NCI-H526 (cell line): ENCODE measurements around the gene ATG13.
"Not testable (repeated sequence)": the region's sequence is repeated elsewhere in the genome, so short reads cannot be mapped to it uniquely, and the experiment has no call there.

Experiments
- DNase-seq, 2 experiments: peaks; one replicate each; lab custom pipeline; 2025; lab: John Stamatoyannopoulos, UW

The ATG13 gene

GRCh38 chr11:46643531-46643930 is 26.2 kb downstream of the ATG13 start:
- no peak for DNase-seq

GRCh38 chr11:46643986-46644385 is 26.6 kb downstream of the ATG13 start:
- DNase-seq: no peak

DNA sequence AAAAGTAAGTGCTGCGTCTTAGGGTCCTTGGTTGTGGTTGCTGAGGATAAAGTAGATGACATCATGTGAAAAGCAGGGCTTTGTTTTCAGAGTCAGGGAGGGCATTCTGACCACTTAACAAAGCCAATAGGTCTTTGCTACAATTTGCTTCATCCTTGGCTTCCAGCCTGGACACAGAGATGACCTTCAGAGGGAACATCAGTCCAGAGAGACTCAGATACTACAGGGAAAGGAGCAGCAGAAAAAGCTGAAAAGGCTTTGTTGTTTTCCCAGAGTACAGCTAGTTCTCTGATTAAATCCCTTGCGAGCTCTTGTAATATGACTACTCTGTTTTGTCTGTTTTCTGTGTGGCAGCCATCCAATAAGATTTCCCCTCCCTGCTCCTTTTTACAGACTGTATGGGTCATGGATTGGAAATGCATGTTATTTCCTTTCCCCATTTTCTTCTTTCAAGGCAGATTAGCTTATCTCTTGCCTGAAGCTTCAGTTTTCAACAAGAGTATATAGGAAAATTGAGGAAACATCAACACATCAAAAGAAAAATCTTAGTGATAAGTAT is 31.9 kb downstream of the ATG13 start:
- DNase-seq: no peak

GRCh38 chr11:46655631-46656030 is 38.3 kb downstream of the ATG13 start:
- DNase-seq: no peak

DNA sequence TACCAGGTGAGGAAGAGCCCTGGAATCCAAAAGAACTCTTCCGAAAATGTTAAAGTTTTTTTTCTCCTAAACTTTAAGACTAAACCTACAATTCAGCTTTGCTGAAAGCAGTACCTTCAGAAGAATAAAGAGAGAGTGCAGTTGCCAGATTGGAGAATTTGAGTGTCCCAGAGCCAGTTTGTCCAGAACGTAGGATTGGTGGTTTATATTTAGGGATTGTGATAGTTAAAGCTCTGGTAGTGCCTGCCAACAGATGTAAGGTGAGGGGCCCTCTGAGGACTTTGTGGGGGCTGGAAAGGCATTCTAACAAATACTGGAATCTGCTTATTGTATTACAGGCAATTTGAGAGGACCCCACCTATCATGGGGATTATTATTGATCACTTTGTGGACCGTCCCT is 39.8 kb downstream of the ATG13 start:
- no peak for DNase-seq

DNA sequence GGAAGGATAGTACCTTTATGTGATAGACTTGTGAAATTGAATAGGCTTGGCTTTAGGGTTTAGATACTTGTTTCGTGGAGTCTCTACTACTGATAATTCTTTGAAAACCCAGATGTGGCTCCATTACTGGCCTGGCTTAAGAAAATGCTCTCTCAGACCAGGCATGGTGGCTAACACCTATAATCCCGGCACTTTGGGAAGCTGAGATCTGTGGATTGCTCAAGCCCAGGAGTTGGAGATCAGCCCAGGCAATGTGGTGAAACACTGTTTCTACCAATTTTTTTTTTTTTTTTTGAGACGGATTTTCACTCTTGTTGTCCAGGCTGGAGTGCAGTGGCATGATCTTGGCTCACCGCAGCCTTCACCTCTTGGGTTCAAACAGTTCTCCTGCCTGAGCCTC is 40.9 kb downstream of the ATG13 start:
- no peak for DNase-seq

GRCh38 chr11:46659908-46660307 is 42.6 kb downstream of the ATG13 start:
- DNase-seq: no peak

GRCh38 chr11:46661836-46662235 is 44.5 kb downstream of the ATG13 start:
- DNase-seq: no peak

- no peak for DNase-seq
Measured at GRCh38 chr11:46662366-46662765, 45.0 kb downstream of the ATG13 start.

DNA sequence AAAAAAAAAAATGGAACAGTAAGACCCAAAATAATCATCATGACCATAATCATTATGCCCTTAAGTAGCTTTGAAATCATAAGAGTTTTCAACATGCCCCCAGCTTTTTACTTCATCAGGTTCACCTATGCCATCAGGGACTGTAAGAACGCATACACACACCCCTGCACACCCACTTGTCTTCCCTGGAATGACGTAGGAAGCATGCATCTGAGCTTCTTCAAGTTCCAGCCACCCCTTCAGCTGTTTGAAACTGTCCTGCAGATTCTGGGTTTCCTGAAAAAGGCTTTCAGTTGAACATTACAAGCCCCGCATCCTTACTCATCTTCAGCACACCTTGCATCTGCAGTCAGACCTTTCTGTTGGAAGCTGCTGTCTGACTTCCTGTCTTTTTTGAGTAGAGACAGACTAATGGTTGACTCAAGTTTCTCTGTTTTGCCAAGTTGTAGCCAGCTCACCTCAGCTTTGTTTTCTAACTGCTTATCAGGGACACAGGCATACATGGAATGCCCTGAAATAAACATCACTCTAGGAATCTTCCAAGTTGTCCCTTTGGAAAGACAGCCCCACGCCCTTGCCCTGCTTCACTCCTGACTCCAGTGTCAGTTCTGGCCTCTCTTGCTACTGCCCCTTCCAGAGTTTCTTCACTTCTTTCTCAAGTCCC is 46.1 kb downstream of the ATG13 start:
- no peak for DNase-seq

DNA sequence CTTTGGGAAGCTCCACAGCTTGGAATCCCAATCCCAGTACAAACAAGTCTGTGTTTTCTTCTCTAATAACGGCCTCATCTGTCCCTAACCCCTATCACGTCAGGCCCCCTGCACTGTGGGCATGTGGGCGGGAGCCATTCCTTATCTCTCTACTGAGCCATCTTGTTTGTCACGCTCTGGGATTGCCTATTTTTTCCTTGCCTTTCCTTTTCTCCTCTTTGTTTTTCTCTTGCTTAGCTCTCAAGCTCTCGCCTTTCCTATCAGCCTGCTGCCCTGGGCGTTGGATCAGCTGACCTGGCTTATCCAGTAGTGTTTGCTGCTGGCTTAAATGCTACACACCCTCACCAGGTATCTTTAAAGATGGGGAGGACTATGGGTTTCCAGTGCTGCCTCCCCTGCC is 47.3 kb downstream of the ATG13 start:
- no peak for DNase-seq

DNA sequence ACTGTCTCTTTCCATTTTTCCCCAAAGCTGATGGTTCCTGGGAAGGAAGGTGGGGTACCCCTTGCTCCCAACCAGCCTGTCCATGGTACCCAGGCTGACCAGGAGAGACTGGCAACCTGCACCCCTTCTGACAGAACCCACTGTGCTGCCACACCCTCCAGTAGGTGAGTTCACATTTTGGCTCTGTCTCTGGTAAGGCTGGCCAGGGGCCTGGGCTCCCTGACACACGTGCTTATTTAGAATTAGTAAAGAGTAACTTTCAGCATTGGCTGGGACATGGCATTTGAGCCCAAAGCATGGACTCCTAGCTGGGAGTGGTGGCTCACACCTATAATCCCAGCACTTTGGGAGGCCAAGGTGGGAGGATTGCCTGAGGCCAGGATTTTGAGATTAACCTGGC is 48.0 kb downstream of the ATG13 start:
- no peak for DNase-seq

GRCh38 chr11:46666516-46666915 is 49.2 kb downstream of the ATG13 start:
- DNase-seq: no peak

- DNase-seq: no peak
Measured at GRCh38 chr11:46667043-46667481, 49.7 kb downstream of the ATG13 start.

- no peak for DNase-seq
Measured at GRCh38 chr11:46668480-46669085, 51.2 kb downstream of the ATG13 start.

- DNase-seq: peak; percentile 12 to 30
Measured at GRCh38 chr11:46669711-46670139, 52.4 kb downstream of the ATG13 start.

DNA sequence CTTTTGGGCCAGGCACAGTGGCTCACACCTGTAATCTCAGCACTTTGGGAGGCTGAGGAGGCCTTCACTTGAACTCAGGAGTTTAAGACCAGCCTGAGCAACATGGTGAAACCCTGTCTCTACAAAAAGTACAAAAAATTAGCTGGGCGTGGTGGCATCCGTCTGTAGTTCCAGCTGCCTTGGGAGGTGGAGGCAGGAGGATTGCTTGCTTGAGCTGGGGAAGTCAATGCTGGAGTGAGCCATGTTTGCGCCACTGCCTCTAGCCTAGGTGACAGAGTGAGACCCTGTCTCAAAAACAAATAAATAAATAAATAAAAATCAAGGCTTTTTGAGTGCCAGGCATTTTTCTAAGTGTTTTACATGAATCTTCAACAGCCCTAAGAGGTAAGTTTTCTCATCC is 53.2 kb downstream of the ATG13 start:
- not testable (repeated sequence) for DNase-seq

GRCh38 chr11:46671958-46672315 is 54.6 kb downstream of the ATG13 start:
- no peak for DNase-seq

DNA sequence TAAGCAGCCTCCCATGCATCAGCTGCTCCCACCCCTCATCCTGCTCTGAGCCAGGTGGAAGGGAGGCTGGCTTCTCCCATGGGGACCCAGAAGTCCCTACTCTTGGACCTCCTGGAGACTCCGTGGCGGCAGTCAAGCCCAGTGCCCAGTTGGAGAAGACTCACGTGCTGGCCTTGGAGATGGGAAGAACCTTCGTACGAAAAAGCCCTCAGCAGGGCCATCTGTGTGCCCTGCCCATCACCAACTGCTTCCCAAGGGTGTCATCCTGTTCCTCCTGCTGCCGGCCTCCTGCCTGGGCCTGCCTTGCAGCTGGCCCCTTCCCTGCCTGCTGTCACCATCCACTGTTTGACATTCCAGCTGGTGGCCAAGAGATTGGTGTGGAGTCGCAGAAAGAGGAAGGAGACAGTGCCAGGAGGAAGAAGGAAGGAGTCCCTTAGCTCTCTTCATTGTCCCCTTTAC is 55.1 kb downstream of the ATG13 start:
- no peak for DNase-seq

- peak; percentile 67 to 71 for DNase-seq
Measured at GRCh38 chr11:46673713-46674462, 56.5 kb downstream of the ATG13 start.

DNA sequence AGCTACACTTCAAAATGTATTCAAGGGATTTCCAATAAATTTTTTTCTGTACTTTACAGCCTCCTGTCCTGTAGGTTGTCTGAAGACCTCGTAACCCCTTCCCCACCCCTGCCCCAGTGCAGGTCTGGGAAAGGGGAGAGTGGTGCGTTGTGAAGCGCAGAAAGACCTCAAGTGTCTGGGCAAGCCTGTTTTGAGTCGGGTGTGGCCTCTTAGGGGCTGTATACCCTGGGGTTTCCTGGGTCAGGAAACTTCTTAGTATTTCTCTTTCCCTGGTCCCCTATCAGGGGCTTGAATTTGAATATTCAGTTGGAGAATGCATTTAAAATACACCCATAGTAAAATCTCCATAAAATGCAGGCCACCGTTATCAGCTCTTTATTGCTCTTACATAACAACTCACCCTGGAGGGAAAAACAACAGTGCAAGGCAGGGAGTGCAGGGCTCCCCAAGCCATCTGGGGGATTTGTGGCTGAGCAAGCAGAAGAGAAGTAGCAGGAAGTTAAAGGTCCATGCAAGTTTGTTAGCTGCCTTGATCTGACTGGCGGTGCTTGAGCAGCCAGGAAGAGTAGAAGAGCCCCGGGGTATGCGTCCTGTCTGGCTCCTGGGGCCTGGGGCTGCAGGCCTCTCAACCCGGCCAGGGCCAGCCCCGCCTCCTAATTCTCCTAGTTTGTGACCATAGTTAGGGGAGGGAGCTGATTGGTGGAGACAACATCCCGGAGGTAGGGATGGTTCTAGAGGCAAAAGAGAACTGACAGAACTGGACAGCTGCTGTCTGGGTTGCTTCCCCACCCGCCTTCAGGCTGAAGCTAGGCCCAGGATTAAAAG is 57.3 kb downstream of the ATG13 start:
- peak; percentile 87 to 92 for DNase-seq

GRCh38 chr11:46675288-46675851 is 58.0 kb downstream of the ATG13 start:
- peak; percentile 28 to 45 for DNase-seq
